Left cardiac atrium (tissue), 4 donors: ENCODE results near the gene MAP7D1. TPM values are rescaled to one million over a fixed set of nuclear protein-coding genes. Genes with fewer than 3 reads are reported as not detected.
"Not testable (repeated sequence)": the region's sequence is repeated elsewhere in the genome, so short reads cannot be mapped to it uniquely, and the experiment has no call there.

Experiments
- ATAC-seq, 2 donors: fragments of 200-7000 bp; cut with Tn5 transposase; one replicate each; pipeline ENCODE4 v1.9.1; 2020; ENCODE audit warnings: mild to moderate bottlenecking in 2 of 2, moderate library complexity in 2 of 2
- DNase-seq: peaks from one replicate; pipeline ENCODE4 v3.0.0-alpha.2; 2020
- intact Hi-C, 2 donors: fragments of 100-400 bp; cut with DNase I; formaldehyde crosslinking; loops; one replicate each; pipeline versions ENCODE4 v1.14.1 to v1.15.1; 2022 to 2023
- total RNA-seq, 2 donors: library from RNA; stranded (reverse); fragmentation: NEBNext Ultra II Directional; extraction: Animal tissue kit (Norgen Biotek cat#: 25700); gene quantifications; one replicate each; pipeline ENCODE4 v1.2.1, GENCODE V29; 2021
- donor health status: DM: no; HTN: yes; CAD: no.
- donor health status: DM: no; HTN: yes; CAD: no; lungs with severe emphysema.
- donor health status: DM: yes; HTN: yes; CAD: no.
- donor health status: Dilated cardiomyopathy.

Gene MAP7D1
- total RNA-seq, 2 donors from 2014 or later, result 251 to 270 TPM

DNA sequence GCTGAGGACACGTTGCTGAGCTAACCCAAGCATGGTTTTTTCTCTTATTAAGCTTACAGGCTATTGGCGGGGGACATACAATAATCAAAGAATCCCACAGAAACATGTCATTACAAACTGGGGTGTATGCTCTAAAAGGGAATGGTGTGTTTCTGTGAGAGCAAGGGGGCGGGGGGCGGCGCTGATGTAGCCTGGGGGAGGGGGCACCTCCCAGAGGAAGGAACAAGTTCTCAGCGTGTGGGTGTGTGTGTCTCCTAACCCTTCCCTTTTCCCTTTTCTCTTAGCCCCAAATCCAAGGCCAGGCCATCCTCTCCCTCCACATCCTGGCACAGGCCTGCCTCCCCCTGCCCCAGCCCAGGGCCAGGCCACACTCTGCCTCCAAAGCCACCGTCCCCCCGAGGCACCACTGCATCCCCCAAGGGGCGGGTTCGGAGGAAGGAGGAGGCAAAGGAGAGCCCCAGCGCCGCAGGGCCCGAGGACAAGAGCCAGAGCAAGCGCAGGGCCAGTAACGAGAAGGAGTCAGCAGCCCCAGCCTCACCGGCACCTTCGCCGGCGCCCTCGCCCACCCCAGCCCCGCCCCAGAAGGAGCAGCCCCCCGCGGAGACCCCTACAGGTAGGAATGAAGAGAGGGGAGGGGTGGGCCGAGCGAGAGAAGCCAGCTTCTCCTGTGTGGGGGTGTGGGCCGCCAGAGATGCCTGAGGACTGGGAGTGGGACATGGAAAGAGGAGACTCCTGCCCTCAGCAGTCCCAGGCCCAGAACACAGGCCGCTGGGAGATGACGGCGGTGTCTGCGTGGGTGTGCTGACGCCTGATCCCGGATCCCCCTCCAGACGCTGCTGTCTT, 21.9 kb downstream of the MAP7D1 start:
- ATAC-seq (no peak), DNase-seq (no peak)
- intact Hi-C loops, result no loop called here

DNA sequence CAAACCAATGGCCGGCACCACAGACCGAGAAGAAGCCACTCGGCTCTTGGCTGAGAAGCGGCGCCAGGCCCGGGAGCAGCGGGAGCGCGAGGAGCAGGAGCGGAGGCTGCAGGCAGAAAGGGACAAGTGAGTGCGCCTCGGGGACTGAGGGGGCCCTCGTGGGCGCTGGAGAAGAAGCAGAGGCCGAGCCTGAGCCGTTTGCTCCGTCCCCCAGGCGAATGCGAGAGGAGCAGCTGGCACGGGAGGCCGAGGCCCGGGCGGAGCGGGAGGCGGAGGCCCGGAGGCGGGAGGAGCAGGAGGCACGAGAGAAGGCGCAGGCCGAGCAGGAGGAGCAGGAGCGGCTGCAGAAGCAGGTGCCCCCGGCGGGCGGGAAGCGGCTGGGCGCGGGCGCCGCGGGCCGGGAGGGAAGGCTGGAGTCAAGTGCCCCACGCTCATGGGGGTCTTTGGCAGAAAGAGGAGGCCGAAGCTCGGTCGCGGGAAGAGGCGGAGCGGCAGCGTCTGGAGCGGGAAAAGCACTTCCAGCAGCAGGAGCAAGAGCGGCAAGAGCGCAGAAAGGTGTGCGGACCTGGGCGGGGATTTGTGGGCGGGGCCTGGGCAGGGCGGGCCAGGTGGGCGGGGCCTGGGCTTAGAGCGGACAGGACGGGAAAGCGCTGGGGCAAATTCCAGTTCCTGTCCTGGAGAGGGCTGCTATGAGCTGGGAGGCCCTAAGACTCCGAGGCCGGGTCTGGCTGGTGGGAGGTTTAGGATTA, 22.7 kb downstream of the MAP7D1 start:
- ATAC-seq, result peak; percentile 42 to 53
- intact Hi-C loops, result no loop called here
- peak; percentile 46 for DNase-seq

GRCh38 chr1:36179220-36179600, 23.2 kb downstream of the MAP7D1 start:
- intact Hi-C loops, result no loop called here
- DNase-seq (no peak), ATAC-seq (no peak)

DNA sequence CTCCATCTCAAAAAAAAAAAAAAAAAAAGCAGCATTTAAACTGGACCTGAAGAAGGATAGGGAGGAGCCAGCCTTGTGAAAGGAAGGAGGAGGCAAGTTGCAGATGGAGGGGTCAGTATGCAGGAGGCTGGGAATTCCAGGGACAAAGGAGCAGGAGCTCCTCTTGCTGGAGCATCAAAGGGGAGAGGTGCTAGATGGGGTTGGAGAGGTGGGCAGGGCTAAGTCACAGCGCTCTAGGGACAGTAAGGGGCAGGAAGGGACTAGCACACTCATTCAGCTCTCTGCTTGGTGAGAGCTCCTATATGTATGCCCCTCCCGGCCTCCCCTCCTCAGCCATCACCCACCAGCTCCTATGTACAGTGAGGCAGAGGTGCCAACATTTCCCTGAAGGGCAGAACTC, 26.8 kb downstream of the MAP7D1 start:
- no peak for DNase-seq
- peak in 1 of 2 donors; percentile 1 for ATAC-seq
- intact Hi-C loops, result no loop called here

DNA sequence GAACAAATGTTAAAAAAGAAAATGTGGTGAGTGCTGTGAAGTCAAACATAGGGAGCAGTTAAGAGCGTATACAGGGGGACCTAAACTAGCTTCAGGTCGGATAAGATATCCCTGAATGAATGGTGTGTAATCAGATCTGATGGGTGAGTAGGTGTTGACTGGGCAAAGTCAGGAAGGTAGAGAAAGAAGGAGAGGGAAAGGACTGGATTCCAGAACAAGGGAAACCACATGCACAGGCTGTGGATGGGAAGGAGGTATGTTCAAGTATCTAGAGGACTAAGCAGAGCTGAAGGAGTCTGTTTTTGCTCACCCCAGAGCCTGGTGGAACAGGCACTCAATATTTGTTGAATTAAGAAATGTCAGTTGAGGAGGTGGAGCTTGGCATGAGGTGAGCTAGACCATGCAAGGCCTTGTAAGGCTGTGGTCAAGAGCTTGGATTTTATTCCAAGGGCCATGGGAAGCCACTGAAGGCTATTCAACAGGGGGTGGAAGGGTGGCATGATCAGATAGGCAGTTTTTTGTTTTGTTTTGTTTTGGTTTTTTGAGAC, 27.4 kb downstream of the MAP7D1 start:
- intact Hi-C loops, result no loop called here
- ATAC-seq, result no peak
- no peak for DNase-seq

- intact Hi-C loops, result loop anchor here (1.0 to 5.0 kb wide), 3 partner anchors 36 to 87 kb away; partner anchors contain the start of gene TRAPPC3 (in 1 of the 2)
- peak; percentile 93 to 94 for ATAC-seq
- DNase-seq, result peak; percentile 87
Measured at GRCh38 chr1:36187800-36188593, 32.0 kb downstream of the MAP7D1 start.

GRCh38 chr1:36196805-36197204, 40.8 kb downstream of the MAP7D1 start:
- ATAC-seq, intact Hi-C loops: not testable (repeated sequence)

DNA sequence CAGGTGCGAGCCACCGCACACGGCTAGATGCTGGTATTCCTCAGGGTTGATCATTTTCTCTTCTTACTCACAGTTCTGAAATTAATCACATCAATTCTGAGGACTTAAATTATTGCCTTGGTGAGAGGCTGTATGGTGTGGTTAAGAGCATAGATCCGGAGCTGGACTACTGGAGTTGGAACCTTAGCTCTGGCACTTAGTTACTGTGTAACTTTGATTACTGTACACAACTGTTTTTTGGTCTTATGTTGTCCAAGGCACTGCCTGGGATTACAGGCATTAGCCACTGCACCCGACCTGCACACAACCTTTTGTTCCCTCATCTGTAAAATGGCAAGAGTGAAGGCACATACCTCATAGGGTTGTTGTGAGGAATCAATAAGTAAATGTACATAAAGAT, 42.7 kb downstream of the MAP7D1 start:
- no peak for DNase-seq

More at GRCh38 chr1:36196805-36197204, 40.8 kb downstream of the MAP7D1 start:
- DNase-seq, result not testable (repeated sequence)

GRCh38 chr1:36199934-36200741, 44.2 kb downstream of the MAP7D1 start:
- intact Hi-C loops, result loop anchor here in 1 of 2 donors (5.0 kb wide), 1 partner anchor 87 kb away; no protein-coding TSS in a partner anchor
- ATAC-seq, result peak; percentile 8 to 65
- peak; percentile 46 for DNase-seq

More for the DNA sequence above, 42.7 kb downstream of the MAP7D1 start:
- intact Hi-C loops, result no loop called here
- no peak for ATAC-seq

GRCh38 chr1:36203027-36203553, 47.1 kb downstream of the MAP7D1 start:
- DNase-seq (no peak), ATAC-seq (no peak)
- intact Hi-C loops, result loop anchor here in 1 of 2 donors (5.0 kb wide), 1 partner anchor 84 kb away; no protein-coding TSS in a partner anchor

DNA sequence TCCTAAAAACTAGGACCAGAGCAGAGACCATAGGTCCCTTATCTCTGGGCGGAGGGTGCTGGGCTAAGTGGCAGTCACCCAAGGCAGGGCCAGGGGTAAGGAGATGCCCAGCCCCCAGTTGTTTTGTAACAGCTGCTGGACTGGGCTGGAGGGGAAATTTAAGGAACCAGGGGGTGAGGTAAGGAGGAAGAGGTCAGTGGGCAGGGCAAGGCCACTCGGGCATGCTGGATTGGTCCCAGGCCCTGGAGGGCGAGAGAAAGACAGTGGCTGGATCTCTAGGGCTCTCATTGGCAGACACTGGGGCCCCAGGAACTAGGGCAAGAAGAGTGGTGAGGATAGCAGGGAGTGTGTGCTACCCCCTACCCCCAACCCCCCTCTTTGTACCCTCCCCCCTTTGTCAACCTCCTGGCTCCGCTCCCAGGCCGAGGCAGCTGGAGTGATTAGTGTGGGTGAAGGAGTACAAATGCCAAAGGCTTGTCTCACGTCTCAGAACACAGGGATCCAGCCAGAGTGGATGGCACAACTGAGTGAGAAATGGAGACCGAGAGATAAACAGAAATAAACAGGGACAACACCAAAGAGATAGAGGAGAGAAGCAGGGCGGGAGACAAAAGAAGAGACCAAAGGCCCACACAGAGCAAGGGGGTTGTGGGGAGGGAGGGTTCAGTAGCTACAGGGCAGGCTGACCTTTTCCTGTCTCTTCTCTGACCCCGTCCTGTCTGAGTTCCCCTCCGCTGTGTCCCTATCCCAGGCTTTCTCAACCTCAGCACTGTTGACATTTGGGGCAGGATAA, 47.8 kb downstream of the MAP7D1 start:
- ATAC-seq (peak; percentile 74 to 83), DNase-seq (peak; percentile 71)
- intact Hi-C loops, result loop anchor here in 1 of 2 donors (5.0 kb wide), 1 partner anchor 84 kb away; no protein-coding TSS in a partner anchor

- ATAC-seq (peak in 1 of 2 donors; percentile 2), DNase-seq (peak; percentile 48)
- intact Hi-C loops, result loop anchor here in 1 of 2 donors (5.0 kb wide), 1 partner anchor 83 kb away; no protein-coding TSS in a partner anchor
Measured at GRCh38 chr1:36204347-36204909, 48.5 kb downstream of the MAP7D1 start.

- intact Hi-C loops, result no loop called here
- ATAC-seq (no peak), DNase-seq (no peak)
Measured at GRCh38 chr1:36206323-36206858, 50.4 kb downstream of the MAP7D1 start.

GRCh38 chr1:36207339-36207738, 51.4 kb downstream of the MAP7D1 start:
- intact Hi-C loops, result no loop called here
- ATAC-seq (peak; percentile 33 to 66), DNase-seq (peak; percentile 85)

GRCh38 chr1:36208978-36209703, 53.2 kb downstream of the MAP7D1 start:
- intact Hi-C loops, result no loop called here
- no peak for DNase-seq
- peak in 1 of 2 donors; percentile 57 for ATAC-seq

- no peak for ATAC-seq
- no peak for DNase-seq
- intact Hi-C loops, result no loop called here
Measured at GRCh38 chr1:36211307-36211706, 55.3 kb downstream of the MAP7D1 start.
